ENCODE measurements around the gene BARHL1.

The BARHL1 gene

GRCh38 chr9:132541870-132542830 is 40.3 kb upstream of the BARHL1 start:
- no peak overlapping the region for H3K4me3 ChIP-seq (ENCODE audit: low read depth, low read length)
- DNase-seq (ENCODE audit: low read depth) = no peak
- TF ChIP-seq CTCF (IDR thresholded peaks at IDR 0.05; ENCODE audit: insufficient read depth, low read depth, low read length, missing control alignments) = no peak

GRCh38 chr9:132543251-132543650 is 39.2 kb upstream of the BARHL1 start:
- no peak for DNase-seq (ENCODE audit: low read depth)
- no peak overlapping the region for H3K4me3 ChIP-seq (ENCODE audit: low read depth, low read length)
- TF ChIP-seq CTCF (IDR thresholded peaks at IDR 0.05; ENCODE audit: insufficient read depth, low read depth, low read length, missing control alignments) = no peak

- H3K4me3 ChIP-seq (ENCODE audit: low read depth, low read length) = no peak overlapping the region
- DNase-seq (ENCODE audit: low read depth) = no peak
- no peak for TF ChIP-seq CTCF (IDR thresholded peaks at IDR 0.05; ENCODE audit: insufficient read depth, low read depth, low read length, missing control alignments)
Observed at GRCh38 chr9:132543960-132544359, 38.4 kb upstream of the BARHL1 start.

- H3K4me3 ChIP-seq (ENCODE audit: low read depth, low read length) = no peak overlapping the region
- no peak for DNase-seq (ENCODE audit: low read depth)
- TF ChIP-seq CTCF (IDR thresholded peaks at IDR 0.05; ENCODE audit: insufficient read depth, low read depth, low read length, missing control alignments) = no peak
Observed at GRCh38 chr9:132545578-132545977, 36.8 kb upstream of the BARHL1 start.

- DNase-seq (ENCODE audit: low read depth) = no peak
- H3K4me3 ChIP-seq (ENCODE audit: low read depth, low read length) = no peak overlapping the region
- peak; percentile 32 for TF ChIP-seq CTCF (IDR thresholded peaks at IDR 0.05; ENCODE audit: insufficient read depth, low read depth, low read length, missing control alignments)
Observed at GRCh38 chr9:132546148-132547051, 36.0 kb upstream of the BARHL1 start.

- no peak overlapping the region for H3K4me3 ChIP-seq (ENCODE audit: low read depth, low read length)
- DNase-seq (ENCODE audit: low read depth) = no peak
Observed at GRCh38 chr9:132547052-132547431, 35.4 kb upstream of the BARHL1 start.

More at GRCh38 chr9:132547052-132547431, 35.4 kb upstream of the BARHL1 start:
- TF ChIP-seq CTCF (IDR thresholded peaks at IDR 0.05; ENCODE audit: insufficient read depth, low read depth, low read length, missing control alignments) = no peak

Measured in GM12865 (cell line).